K562 (cell line): ENCODE measurements around the gene VEGFA. TPM values are rescaled to one million over a fixed set of nuclear protein-coding genes. Genes with fewer than 3 reads are reported as not detected.

Experiments
- BDP1 ChIP-seq: IDR thresholded peaks from 3 replicates; pipeline ENCODE4 v1.6.1; 2011; ENCODE audit not compliant: insufficient read length, insufficient read depth
- DIDO1 ChIP-seq: fragments of 450-650 bp; IDR thresholded peaks from 2 replicates; pipeline ENCODE4 v1.6.1; 2016; ENCODE audit warnings: low read depth, missing biosample characterization, missing genetic modification characterization
- ERF ChIP-seq: fragments of 450-650 bp; formaldehyde crosslinking; IDR thresholded peaks from 2 replicates; pipeline ENCODE4 v1.4.0; 2020; ENCODE audit warnings: mild to moderate bottlenecking, mixed read lengths
- FOXA3 ChIP-seq, 2 experiments: fragments of 450-650 bp in 1 of 2; sonication (generic) in 1 of 2; formaldehyde crosslinking; IDR thresholded peaks in 1 of 2; conservative IDR thresholded peaks in 1 of 2; 2 replicates each; pipeline versions ENCODE4 v1.4.0 to v1.8.0; 2020 to 2022; ENCODE audit warnings: mild to moderate bottlenecking in 2 of 2, missing genetic modification reagents in 1 of 2
- FOXJ3 ChIP-seq: sonication (generic); formaldehyde crosslinking; IDR thresholded peaks from 2 replicates; pipeline ENCODE4 v1.4.0; 2020; ENCODE audit warnings: mild to moderate bottlenecking, missing genetic modification reagents
- JUN ChIP-seq, 2 experiments: sonication (generic) in 1 of 2; formaldehyde crosslinking in 1 of 2; IDR thresholded peaks; 2 replicates each; pipeline versions ENCODE4 v1.6.1 to v1.8.0; 2012 to 2022; ENCODE audit warnings: borderline replicate concordance in 2 of 2, mild to moderate bottlenecking in 2 of 2, improper control_type of control experiment in 1 of 2, low read depth in 1 of 2, low read length in 1 of 2, missing genetic modification reagents in 1 of 2
- KAT7 ChIP-seq: sonication (generic); formaldehyde crosslinking; IDR thresholded peaks from 2 replicates; pipeline ENCODE4 v1.8.0; 2022; ENCODE audit warnings: missing genetic modification reagents, mild to moderate bottlenecking, borderline replicate concordance
- KLF1 ChIP-seq: fragments of 450-650 bp; IDR thresholded peaks from 2 replicates; pipeline ENCODE4 v1.6.1; 2016; ENCODE audit warnings: missing genetic modification characterization, missing compliant biosample characterization
- MYC ChIP-seq, 2 experiments: fragments of 250-450 bp in 1 of 2; sonication (Bioruptor Pico) in 1 of 2; IDR thresholded peaks; 2 replicates each; pipeline versions ENCODE4 v1.5.1 to v1.6.1; 2012 to 2021; ENCODE audit warnings: low read depth in 2 of 2, borderline replicate concordance in 1 of 2, improper control_type of control experiment in 1 of 2, low read length in 1 of 2, mild to moderate bottlenecking in 1 of 2, moderate library complexity in 1 of 2
- NR4A1 ChIP-seq, 2 experiments: fragments of 250-450 bp in 1 of 2; fragments of 450-650 bp in 1 of 2; sonication (Bioruptor Pico) in 1 of 2; IDR thresholded peaks; 2 replicates each; pipeline versions ENCODE4 v1.4.0 to v1.6.1; 2016 to 2020; ENCODE audit warnings: mild to moderate bottlenecking in 2 of 2, missing compliant biosample characterization in 1 of 2, missing genetic modification characterization in 1 of 2, moderate library complexity in 1 of 2
- PTBP1 ChIP-seq: fragments of 200-400 bp; formaldehyde crosslinking; IDR thresholded peaks from 2 replicates; pipeline ENCODE4 v1.6.1; 2017; ENCODE audit warnings: low read depth, low read length
- RBM22 ChIP-seq: fragments of 200-400 bp; formaldehyde crosslinking; IDR thresholded peaks from 2 replicates; pipeline ENCODE4 v1.6.1; 2018; ENCODE audit warnings: low read length, low read depth; ENCODE audit not compliant: poor library complexity, severe bottlenecking
- SP1 ChIP-seq: sonication (generic); formaldehyde crosslinking; IDR thresholded peaks from 2 replicates; pipeline ENCODE4 v1.8.1; 2022; ENCODE audit warnings: mild to moderate bottlenecking, missing genetic modification reagents
- TCF7 ChIP-seq: sonication (generic); IDR thresholded peaks from 2 replicates; pipeline ENCODE4 v1.6.1; 2016; ENCODE audit warnings: antibody characterized with exemption, borderline replicate concordance
- ZEB2 ChIP-seq: fragments of 450-650 bp; IDR thresholded peaks from 2 replicates; pipeline ENCODE4 v1.6.1; 2016
- ZFX ChIP-seq: sonication (generic); formaldehyde crosslinking; IDR thresholded peaks from 2 replicates; pipeline ENCODE4 v1.8.0; 2022; ENCODE audit warnings: mild to moderate bottlenecking, missing genetic modification reagents, moderate library complexity
- ZNF263 ChIP-seq: sonication (generic); formaldehyde crosslinking; IDR thresholded peaks from 2 replicates; pipeline ENCODE4 v1.8.0; 2022; ENCODE audit warnings: mild to moderate bottlenecking, missing genetic modification reagents, borderline replicate concordance
- polyA plus RNA-seq, 8 experiments: library from polyadenylated mRNA; depleted of rRNA in 4 of 8; stranded (reverse) in 5 of 8; unstranded in 3 of 8; fragments of >200 nt; fragmentation: Nextera tagmentation in 2 of 8; fragmentation: Illumina TruSeq in 1 of 8; extraction: Ambion mirVana in 2 of 8; extraction: Trizol in 1 of 8; gene quantifications; 2 replicates each; pipeline versions ENCODE4 v1.2.1 to v1.2.3, GENCODE V29; 2011 to 2014; ENCODE audit warnings: inconsistent platforms in 1 of 8, missing spikeins in 1 of 8
- total RNA-seq, 7 experiments: library from RNA; depleted of rRNA in 6 of 7; stranded (reverse); fragments of >200 nt in 6 of 7; fragmentation: Illumina TruSeq in 2 of 7; extraction: Trizol in 2 of 7; gene quantifications; 2 replicates each; pipeline versions ENCODE4 v1.2.1 to v1.2.3, GENCODE V29; 2011 to 2021; ENCODE audit warnings: low replicate concordance in 1 of 7
- TF ChIP-seq, protein P1 (sequence below): sonication (generic); formaldehyde crosslinking; IDR thresholded peaks from 2 replicates; pipeline ENCODE4 v1.8.1; 2022; ENCODE audit warnings: missing genetic modification reagents

VEGFA gene
- total and polyA plus RNA-seq, 9 of the 15 experiments (the other 6 are each of a cell fraction or from before 2014, with no cell fraction given) = 14.0 to 271 (median 124) TPM

DNA sequence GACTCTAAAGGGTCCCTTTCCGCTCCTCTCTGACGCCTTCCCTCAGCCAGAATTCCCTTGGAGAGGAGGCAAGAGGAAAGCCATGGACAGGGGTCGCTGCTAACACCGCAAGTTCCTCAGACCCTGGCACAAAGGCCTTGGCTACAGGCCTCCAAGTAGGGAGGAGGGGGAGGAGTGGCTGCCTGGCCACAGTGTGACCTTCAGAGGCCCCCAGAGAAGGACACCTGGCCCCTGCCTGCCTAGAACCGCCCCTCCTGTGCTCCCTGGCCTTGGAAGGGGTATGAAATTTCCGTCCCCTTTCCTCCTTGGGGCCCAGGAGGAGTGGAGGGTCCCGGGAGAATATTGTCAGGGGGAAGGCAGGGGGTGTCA, 2.7 kb downstream of the VEGFA start (continued):
- TF ChIP-seq DIDO1 (tag) (no peak), ZFX (CRISPR knock-in tag) (peak; percentile 25), SP1 (CRISPR knock-in tag) (no peak), KAT7 (no peak; the same call in 1 of the 2 replicates), FOXA3 (CRISPR knock-in tag; conservative IDR thresholded peaks at IDR 0.05 in 1 of 2, IDR thresholded peaks at IDR 0.05 in 1 of 2) (0 out of 4 replicates have a peak, but pooled peaks of 1 of the 2 experiments have one; percentile 68), KLF1 (tag) (no peak), PTBP1 (no peak), ZNF263 (CRISPR knock-in tag) (peak; percentile 87), FOXJ3 (CRISPR knock-in tag) (no peak), RBM22 (no peak), ERF (no peak), JUN (IDR thresholded peaks at IDR 0.05; ENCODE audit: borderline replicate concordance, low read depth, low read length) (no peak), JUN (CRISPR knock-in tag; IDR thresholded peaks at IDR 0.05; ENCODE audit: borderline replicate concordance) (peak; percentile 62; the same call in 1 of the 2 replicates), NR4A1 (CRISPR knock-in tag; IDR thresholded peaks at IDR 0.05) (0 out of 2 replicates have a peak, but pooled peaks have one; percentile 71), NR4A1 (tag; IDR thresholded peaks at IDR 0.05) (no peak), MYC (IDR thresholded peaks at IDR 0.05; ENCODE audit: low read depth, low read length) (no peak), MYC (CRISPR knock-in tag; IDR thresholded peaks at IDR 0.05; ENCODE audit: borderline replicate concordance, low read depth) (no peak), ZEB2 (no peak), BDP1 (no peak), TCF7 (no peak)
- TF ChIP-seq, protein P1, sequence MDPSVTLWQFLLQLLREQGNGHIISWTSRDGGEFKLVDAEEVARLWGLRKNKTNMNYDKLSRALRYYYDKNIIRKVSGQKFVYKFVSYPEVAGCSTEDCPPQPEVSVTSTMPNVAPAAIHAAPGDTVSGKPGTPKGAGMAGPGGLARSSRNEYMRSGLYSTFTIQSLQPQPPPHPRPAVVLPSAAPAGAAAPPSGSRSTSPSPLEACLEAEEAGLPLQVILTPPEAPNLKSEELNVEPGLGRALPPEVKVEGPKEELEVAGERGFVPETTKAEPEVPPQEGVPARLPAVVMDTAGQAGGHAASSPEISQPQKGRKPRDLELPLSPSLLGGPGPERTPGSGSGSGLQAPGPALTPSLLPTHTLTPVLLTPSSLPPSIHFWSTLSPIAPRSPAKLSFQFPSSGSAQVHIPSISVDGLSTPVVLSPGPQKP = no peak
